ENCODE measurements around the gene PLEKHA7.
A peak's percentile ranks its signal among the peaks of the same experiment; 100 is the strongest.

The PLEKHA7 gene

GRCh38 chr11:16811136-16812020 is 202.8 kb downstream of the PLEKHA7 start:
- DNase-seq (ENCODE audit: low read depth): no peak

- peak; percentile 58 for DNase-seq (ENCODE audit: low read depth)
Measured at GRCh38 chr11:16809886-16810668, 204.1 kb downstream of the PLEKHA7 start.

- no peak for DNase-seq (ENCODE audit: low read depth)
Measured at GRCh38 chr11:16807306-16807705, 206.9 kb downstream of the PLEKHA7 start.

- DNase-seq (ENCODE audit: low read depth): no peak
Measured at GRCh38 chr11:16806791-16807190, 207.4 kb downstream of the PLEKHA7 start.

DNA sequence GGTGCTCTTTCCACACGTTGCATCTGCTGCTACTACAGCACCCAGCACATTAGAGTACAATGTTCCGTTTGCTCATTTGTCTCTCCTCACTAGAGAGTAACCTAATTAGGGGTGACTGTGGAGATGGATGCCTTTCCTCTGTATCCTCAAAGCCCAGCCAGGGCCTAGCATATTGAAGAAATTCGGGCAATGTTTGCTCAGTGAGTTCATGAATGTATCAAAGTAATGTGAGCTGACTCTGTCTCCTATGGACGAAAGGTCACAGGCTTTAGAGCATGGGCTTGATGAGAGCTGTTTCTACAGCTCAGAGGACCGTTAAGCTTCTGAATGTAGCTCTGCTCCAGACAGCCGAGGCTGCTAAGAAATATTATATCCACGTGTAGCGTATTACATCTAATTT is 208.3 kb downstream of the PLEKHA7 start:
- no peak for DNase-seq (ENCODE audit: low read depth)

GRCh38 chr11:16804104-16804947 is 209.9 kb downstream of the PLEKHA7 start:
- DNase-seq (ENCODE audit: low read depth): no peak

DNA sequence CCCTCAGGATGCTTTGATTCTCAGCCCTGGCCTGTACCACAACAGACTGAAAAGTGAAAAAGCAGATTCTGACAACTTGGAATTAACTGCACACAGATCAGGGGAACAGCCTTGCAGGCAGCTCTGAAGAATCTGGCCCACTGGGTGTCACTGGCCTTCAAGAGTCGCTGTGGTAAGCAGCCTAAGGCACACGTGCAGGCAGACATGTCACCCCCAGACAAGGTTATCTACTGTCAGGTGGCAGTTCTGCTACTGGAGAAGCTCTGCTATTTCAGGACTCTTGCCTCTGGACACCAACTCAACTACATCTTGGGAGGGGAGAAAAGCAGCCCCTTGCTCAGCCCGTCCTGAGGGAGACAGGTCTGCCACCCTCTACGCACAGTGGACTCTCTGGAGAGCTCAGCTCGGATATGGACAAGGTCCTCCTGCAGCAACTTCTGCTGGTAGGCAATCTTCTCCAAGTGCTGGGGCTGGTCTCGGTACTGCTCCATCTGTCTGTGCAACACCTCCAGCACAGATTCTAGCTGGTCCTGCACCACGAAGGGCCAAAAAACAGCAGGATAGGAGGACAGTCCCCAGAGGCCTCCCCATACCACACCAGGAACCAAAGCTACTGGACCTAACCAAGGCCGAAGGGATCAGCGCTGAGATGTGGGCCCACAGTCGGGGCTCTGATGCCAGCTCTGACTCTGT is 212.8 kb downstream of the PLEKHA7 start:
- DNase-seq (ENCODE audit: low read depth): no peak

- no peak for DNase-seq (ENCODE audit: low read depth)
Measured at GRCh38 chr11:16800382-16800781, 213.8 kb downstream of the PLEKHA7 start.

GRCh38 chr11:16799890-16800289 is 214.3 kb downstream of the PLEKHA7 start:
- no peak for DNase-seq (ENCODE audit: low read depth)

DNA sequence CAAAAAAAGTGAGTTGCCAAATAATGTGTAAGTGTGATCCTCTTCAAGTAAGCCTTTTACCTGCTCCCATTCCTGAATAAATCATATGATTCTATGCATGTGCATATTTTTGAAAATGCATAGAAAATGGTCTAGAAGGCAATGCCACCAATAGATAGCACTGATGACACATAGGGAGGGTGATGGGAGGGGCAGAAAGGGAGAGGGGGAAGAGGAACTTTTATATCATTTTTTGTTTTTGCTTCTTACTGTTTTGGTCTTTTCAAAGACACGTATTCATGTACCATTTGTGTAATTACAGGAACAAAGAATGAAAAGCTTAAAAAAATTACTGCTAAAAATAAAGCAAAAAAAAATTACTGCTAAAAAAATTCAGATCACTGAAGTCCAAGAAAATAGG is 215.0 kb downstream of the PLEKHA7 start:
- no peak for DNase-seq (ENCODE audit: low read depth)

- DNase-seq (ENCODE audit: low read depth): no peak
Measured at GRCh38 chr11:16797776-16798175, 216.4 kb downstream of the PLEKHA7 start.

DNA sequence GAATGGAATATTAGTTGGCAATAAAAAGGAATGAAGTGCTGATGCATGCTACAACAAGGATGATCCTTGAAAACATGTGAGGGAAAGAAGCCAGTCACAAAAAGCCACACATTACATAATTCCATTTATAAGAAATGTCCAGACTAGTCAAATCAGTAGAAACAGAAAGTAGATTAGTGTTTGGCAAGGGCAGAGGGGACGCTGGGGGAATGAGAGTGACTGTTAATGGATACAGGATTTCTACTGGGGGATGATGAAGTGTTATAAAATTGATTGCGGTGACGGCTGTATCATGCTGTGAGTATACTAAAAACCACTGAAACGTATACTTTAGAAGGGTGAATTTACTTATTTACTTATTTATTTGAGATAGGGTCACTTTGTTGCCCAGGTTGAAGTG is 217.9 kb downstream of the PLEKHA7 start:
- no peak for DNase-seq (ENCODE audit: low read depth)

- no peak for DNase-seq (ENCODE audit: low read depth)
Measured at GRCh38 chr11:16795146-16795545, 219.1 kb downstream of the PLEKHA7 start.

DNA sequence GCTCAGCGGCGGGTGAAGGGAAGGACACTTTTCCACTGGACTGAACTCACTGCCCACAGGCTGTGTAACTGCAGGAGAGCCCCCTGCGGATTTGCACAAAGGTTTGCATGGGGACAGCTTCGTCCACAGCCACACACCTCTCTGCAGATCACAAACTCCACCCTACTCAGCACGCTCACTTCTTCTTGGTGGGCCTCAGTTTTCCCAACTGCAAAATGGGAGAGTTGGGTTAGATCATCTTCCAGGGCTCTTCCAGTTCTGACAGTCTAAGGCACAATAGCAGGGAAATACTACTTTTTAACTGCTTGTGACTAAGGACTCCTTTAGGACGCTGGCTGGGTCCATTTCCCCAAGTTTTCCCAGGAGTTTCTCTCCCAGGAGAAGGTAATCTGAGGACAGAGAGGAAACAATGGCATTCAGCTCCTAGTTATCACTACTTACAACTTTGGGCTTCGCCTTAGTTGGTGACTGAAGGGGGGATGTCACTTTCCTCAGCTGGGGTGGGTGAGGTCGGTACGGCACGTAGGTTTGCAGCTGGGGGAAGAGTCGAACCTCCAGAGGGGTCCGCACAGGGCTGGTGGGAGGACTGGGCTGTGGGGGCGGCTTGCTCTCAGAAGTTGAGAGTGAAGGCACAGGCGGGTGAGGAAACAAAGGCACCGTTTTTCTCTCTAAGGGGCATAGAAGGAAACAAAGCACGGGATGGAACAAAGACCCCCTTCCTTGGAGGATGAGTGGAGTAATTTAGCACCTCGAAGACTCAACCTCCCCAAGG is 220.0 kb downstream of the PLEKHA7 start:
- DNase-seq (ENCODE audit: low read depth): no peak

DNA sequence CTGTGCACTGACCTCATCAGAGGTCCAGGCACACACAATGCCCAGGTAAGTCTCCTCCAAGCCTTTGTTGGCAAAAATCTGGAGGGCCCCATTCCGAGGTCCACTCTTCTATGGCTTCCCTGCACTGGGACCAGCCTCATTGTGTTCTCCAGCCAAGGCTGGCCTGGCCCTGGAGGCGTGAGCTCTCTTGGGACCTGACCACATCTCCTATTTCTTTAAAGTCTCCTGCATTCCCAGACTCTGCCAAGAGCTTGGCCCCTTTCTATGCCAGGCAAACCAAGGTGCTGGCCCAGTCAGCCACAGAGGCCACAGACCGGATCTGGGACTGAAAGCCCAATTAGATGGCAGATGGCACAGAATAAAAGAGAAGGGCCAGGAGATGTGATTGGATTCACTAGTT is 220.7 kb downstream of the PLEKHA7 start:
- no peak for DNase-seq (ENCODE audit: low read depth)

GRCh38 chr11:16793009-16793408 is 221.2 kb downstream of the PLEKHA7 start:
- DNase-seq (ENCODE audit: low read depth): no peak

GRCh38 chr11:16792426-16792825 is 221.8 kb downstream of the PLEKHA7 start:
- DNase-seq (ENCODE audit: low read depth): no peak

- peak; percentile 91 for DNase-seq (ENCODE audit: low read depth)
Measured at GRCh38 chr11:16791191-16791961, 222.8 kb downstream of the PLEKHA7 start.

DNA sequence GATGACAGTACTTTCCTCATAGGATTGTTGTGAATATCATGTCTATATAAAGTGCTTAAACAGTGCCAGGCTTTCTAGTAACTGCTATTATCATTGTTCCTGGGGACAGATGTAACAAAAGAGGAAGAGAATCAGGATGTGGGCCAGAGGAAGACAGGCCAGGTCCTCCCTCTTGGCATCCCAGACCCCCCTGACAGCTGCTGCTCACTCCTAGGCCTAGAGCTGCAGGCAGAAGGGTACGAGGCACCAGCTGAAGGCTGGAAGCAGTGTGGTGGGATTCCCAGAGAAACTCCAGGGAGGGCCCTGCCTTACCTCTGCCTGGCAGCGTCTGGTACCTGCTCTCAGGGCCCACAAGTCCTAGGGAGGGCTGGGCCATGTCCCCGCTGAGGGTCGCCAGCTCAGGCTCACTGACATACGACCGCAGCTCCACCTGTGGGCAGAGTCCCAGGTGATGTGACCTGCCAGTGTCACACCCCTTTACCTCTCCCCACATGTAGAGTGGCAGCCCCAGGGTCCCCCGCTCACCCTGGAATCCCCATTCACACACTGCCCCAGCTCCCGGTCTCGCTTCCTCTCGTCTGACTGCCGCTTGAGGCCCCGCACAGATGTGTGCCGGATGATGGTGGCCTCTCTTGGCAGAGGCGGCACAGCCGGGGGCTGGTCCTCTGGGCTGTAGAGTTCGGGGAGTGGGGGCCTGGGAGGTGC is 223.6 kb downstream of the PLEKHA7 start:
- no peak for DNase-seq (ENCODE audit: low read depth)

All from stromal cell of bone marrow (primary cell).